ENCODE results near the gene ACTL7B.

ACTL7B gene

DNA sequence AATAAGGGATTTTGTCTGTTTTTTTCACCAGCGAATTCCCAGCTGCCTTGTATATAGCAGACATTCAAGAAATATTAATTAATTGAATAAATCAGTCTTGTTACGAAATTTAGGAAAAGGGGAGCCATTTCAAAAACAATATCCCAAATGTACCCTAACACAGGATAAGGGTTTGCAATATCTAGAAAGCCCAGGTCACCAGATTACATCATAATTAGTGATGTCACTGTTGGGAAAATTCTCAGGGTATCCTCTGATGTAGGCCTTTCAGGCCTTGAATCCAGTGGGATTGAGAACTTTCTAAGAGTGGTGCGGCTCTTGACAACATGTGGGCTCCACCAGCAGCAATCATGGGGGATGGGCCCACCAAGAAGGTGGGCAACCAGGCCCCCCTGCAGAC lies 6.2 kb upstream of the ACTL7B start, which contains the start of gene ACTL7A:
Gene ACTL7A, plus strand, starts transcription at position 270 of the 400 bp plus-strand sequence. Its CDS starts 57 bp downstream, at position 327.
- TF ChIP-seq NFIC (IDR thresholded peaks at IDR 0.05) = no peak
- no peak for TF ChIP-seq YY1 (IDR thresholded peaks at IDR 0.05; ENCODE audit: low read depth)
- TF ChIP-seq EGR1 (IDR thresholded peaks at IDR 0.05) = no peak
- TF ChIP-seq CREB1 (IDR thresholded peaks at IDR 0.05; ENCODE audit: low read depth) = no peak
- TF ChIP-seq, protein P1, sequence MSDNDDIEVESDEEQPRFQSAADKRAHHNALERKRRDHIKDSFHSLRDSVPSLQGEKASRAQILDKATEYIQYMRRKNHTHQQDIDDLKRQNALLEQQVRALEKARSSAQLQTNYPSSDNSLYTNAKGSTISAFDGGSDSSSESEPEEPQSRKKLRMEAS (IDR thresholded peaks at IDR 0.05) = no peak
- no peak for TF ChIP-seq TCF12 (IDR thresholded peaks at IDR 0.05; ENCODE audit: low read depth)
- TF ChIP-seq, protein P2, sequence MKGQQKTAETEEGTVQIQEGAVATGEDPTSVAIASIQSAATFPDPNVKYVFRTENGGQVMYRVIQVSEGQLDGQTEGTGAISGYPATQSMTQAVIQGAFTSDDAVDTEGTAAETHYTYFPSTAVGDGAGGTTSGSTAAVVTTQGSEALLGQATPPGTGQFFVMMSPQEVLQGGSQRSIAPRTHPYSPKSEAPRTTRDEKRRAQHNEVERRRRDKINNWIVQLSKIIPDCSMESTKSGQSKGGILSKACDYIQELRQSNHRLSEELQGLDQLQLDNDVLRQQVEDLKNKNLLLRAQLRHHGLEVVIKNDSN (IDR thresholded peaks at IDR 0.05) = no peak
- no peak for TF ChIP-seq RAD21 (IDR thresholded peaks at IDR 0.05; ENCODE audit: low read depth)

DNA sequence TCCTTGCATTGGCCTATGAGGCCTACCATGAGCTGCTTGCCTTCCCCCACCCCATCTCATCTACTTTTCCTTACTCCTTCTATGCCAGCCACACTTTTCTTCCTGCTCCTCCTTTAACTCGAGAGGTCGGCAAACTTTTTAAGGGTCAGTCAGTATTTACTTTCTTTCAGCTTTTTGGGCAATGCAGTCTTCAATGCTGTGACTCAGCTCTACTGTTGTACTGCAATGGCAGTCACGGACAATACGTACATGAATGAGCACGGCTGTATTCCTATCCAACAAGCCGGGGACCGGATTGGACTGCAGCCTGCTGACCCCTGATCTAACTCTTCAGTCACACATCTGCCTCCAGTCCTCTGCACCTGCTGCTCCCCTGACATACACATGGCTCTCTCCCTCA lies 5.7 kb upstream of the ACTL7B start:
- no peak for TF ChIP-seq CEBPB (IDR thresholded peaks at IDR 0.05)
- TF ChIP-seq, protein P2 (IDR thresholded peaks at IDR 0.05) = no peak
- TF ChIP-seq RAD21 (IDR thresholded peaks at IDR 0.05; ENCODE audit: low read depth) = no peak

DNA sequence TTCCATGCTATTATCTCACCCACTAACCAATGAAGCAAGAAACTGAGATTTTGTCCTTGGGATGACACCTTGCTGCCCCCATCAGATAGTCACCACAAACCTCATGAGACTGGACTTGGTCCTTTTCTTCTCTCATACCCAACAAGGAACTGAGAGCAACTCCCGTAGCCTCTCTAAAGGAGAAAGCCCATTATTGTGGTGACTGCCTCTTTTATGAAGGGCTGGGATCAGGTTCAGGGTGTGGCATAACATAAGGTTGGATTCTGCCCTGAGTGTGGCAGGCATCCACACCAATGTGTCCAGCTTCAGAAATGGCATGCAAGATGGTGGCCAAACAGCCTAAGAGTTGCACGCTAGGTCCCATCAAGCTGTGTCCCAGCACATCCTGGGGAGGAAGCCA lies 5.0 kb upstream of the ACTL7B start:
- TF ChIP-seq, protein P1 (IDR thresholded peaks at IDR 0.05) = no peak
- TF ChIP-seq NFIC (IDR thresholded peaks at IDR 0.05) (no peak), CREB1 (IDR thresholded peaks at IDR 0.05; ENCODE audit: low read depth) (no peak), TEAD4 (IDR thresholded peaks at IDR 0.05) (no peak), YY1 (IDR thresholded peaks at IDR 0.05; ENCODE audit: low read depth) (no peak), FOXM1 (IDR thresholded peaks at IDR 0.05; ENCODE audit: borderline replicate concordance, low read depth) (no peak), RAD21 (IDR thresholded peaks at IDR 0.05; ENCODE audit: low read depth) (no peak), EGR1 (IDR thresholded peaks at IDR 0.05) (no peak), TCF12 (IDR thresholded peaks at IDR 0.05; ENCODE audit: low read depth) (no peak)
- TF ChIP-seq, protein P2 (IDR thresholded peaks at IDR 0.05) = no peak
- TF ChIP-seq, protein P3, sequence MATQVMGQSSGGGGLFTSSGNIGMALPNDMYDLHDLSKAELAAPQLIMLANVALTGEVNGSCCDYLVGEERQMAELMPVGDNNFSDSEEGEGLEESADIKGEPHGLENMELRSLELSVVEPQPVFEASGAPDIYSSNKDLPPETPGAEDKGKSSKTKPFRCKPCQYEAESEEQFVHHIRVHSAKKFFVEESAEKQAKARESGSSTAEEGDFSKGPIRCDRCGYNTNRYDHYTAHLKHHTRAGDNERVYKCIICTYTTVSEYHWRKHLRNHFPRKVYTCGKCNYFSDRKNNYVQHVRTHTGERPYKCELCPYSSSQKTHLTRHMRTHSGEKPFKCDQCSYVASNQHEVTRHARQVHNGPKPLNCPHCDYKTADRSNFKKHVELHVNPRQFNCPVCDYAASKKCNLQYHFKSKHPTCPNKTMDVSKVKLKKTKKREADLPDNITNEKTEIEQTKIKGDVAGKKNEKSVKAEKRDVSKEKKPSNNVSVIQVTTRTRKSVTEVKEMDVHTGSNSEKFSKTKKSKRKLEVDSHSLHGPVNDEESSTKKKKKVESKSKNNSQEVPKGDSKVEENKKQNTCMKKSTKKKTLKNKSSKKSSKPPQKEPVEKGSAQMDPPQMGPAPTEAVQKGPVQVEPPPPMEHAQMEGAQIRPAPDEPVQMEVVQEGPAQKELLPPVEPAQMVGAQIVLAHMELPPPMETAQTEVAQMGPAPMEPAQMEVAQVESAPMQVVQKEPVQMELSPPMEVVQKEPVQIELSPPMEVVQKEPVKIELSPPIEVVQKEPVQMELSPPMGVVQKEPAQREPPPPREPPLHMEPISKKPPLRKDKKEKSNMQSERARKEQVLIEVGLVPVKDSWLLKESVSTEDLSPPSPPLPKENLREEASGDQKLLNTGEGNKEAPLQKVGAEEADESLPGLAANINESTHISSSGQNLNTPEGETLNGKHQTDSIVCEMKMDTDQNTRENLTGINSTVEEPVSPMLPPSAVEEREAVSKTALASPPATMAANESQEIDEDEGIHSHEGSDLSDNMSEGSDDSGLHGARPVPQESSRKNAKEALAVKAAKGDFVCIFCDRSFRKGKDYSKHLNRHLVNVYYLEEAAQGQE (IDR thresholded peaks at IDR 0.05; ENCODE audit: low read depth) = no peak

DNA sequence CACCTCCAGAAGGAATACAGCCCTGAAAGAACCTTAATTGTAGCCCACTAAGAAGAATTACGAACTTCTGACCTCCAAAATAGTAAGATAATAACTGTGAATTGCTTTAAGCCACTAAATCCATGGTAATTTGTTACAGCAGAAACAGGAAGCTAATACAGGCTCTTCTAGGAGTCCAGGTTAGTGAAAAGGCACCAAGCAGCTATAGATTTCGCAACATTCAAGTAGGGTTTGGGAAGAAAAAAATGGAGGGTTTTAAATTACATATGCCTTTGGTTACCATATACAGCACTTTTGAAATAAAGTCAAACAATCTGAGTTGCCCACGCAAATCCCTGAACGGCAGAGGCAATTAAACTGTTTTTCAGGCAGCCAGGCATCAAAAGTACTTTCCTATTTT lies 4.6 kb upstream of the ACTL7B start:
- TF ChIP-seq, protein P3 (IDR thresholded peaks at IDR 0.05; ENCODE audit: low read depth) = no peak
- peak; percentile 97 for TF ChIP-seq CEBPB (IDR thresholded peaks at IDR 0.05)

DNA sequence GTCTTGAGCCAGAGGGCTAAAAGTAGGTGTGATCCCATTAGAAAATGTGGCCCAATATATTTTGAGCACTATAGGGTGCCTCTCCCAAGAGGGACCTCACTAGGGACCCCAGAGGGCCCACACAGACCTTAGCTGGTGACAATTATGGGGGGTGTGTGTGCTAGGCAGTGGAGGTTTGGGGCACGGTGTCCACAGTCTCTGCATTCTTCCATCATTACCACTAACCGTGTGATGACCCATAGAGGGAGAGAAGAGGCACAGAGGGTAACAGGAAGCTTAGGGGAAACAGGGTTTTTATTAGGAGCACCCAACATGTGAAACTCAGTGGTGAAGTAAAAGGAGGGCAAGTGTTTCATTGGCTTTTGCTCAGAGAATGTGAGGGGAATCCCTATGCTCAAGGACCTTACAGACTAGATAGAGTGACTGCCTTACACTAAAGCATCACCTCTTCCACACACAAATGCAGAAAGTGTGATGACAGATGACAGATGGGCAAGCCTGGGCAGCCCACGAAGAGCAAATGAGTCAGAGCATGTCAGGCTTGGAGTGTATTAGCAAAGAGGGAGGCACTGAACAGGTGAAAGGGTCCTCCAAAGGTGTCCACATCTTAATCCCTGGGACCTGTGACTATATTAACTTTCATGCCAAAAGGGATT lies 3.8 kb upstream of the ACTL7B start:
- TF ChIP-seq, protein P2 (IDR thresholded peaks at IDR 0.05) = no peak

DNA sequence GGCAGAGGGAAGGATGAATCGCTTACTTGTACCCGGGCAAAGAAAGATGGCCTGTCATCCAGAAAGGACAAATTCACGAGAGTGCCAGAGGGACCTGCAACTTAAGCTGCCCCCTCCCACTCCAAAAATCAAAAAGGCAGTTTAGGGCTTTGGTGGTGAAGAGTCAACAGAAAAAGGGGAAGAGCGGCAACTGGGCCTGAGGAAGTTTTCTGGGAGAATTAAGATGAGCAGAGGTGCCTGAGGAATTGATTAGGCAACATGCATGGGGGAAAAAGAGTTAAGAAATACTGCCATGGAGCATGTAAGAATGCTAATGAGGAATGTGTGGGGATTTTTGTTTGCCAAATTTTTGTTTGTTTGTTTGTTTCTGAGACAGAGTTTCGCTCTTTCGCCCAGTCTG lies 1.8 kb upstream of the ACTL7B start:
- TF ChIP-seq, protein P2 (IDR thresholded peaks at IDR 0.05) = no peak
- TF ChIP-seq, protein P1 (IDR thresholded peaks at IDR 0.05) = no peak
- no peak for TF ChIP-seq NFIC (IDR thresholded peaks at IDR 0.05)
- TF ChIP-seq FOXM1 (IDR thresholded peaks at IDR 0.05; ENCODE audit: borderline replicate concordance, low read depth) = no peak
- TF ChIP-seq TEAD4 (IDR thresholded peaks at IDR 0.05) = no peak
- no peak for TF ChIP-seq ZBTB7A (IDR thresholded peaks at IDR 0.05; ENCODE audit: low read depth)
- TF ChIP-seq EGR1 (IDR thresholded peaks at IDR 0.05) = no peak
- no peak for TF ChIP-seq YY1 (IDR thresholded peaks at IDR 0.05; ENCODE audit: low read depth)
- no peak for TF ChIP-seq TCF12 (IDR thresholded peaks at IDR 0.05; ENCODE audit: low read depth)
- TF ChIP-seq, protein P3 (IDR thresholded peaks at IDR 0.05; ENCODE audit: low read depth) = no peak
- no peak for TF ChIP-seq CREB1 (IDR thresholded peaks at IDR 0.05; ENCODE audit: low read depth)
- TF ChIP-seq RAD21 (IDR thresholded peaks at IDR 0.05; ENCODE audit: low read depth) = no peak
- no peak for TF ChIP-seq CEBPB (IDR thresholded peaks at IDR 0.05)
- no peak for TF ChIP-seq TAF1 (IDR thresholded peaks at IDR 0.05; ENCODE audit: low read depth)
- no peak for TF ChIP-seq EP300 (IDR thresholded peaks at IDR 0.05; ENCODE audit: borderline replicate concordance)
